NCI-H460 (cell line): ENCODE results near the gene PSMD3. TPM values are rescaled to one million over a fixed set of nuclear protein-coding genes. Genes with fewer than 3 reads are reported as not detected.
"Not testable (repeated sequence)": the region's sequence is repeated elsewhere in the genome, so short reads cannot be mapped to it uniquely, and the experiment has no call there.

Experiments
- DNase-seq: peaks from one replicate; pipeline ENCODE4 v3.0.0-alpha.2; 2016; ENCODE audit warnings: low read depth; ENCODE audit errors: extremely low read depth
- polyA plus RNA-seq: library from polyadenylated mRNA; depleted of rRNA; stranded (reverse); fragments of >200 nt; gene quantifications from 2 replicates; pipeline ENCODE4 v1.2.3, GENCODE V29; 2014; cell fraction: nucleus; rRNA removed
- total RNA-seq: library from RNA; depleted of rRNA; stranded (reverse); fragments of >200 nt; shearing (Covaris generic); gene quantifications from 2 replicates; pipeline ENCODE4 v1.2.3, GENCODE V29; 2014; rRNA removed

The PSMD3 gene
- 139 and 148 TPM in 2 replicates for total RNA-seq
- polyA plus RNA-seq: 151 and 185 TPM in 2 replicates

GRCh38 chr17:39980351-39981206 lies at the start of gene PSMD3:
Gene PSMD3 (plus strand): TSS chr17:39980807. CDS start chr17:39980971, 164 bp downstream.
- DNase-seq: peak; percentile 100

GRCh38 chr17:39933912-39934311 lies 46.7 kb upstream of the PSMD3 start:
- DNase-seq: no peak

GRCh38 chr17:39934324-39934723 lies 46.3 kb upstream of the PSMD3 start:
- no peak for DNase-seq

- DNase-seq: no peak
Measured at GRCh38 chr17:39935909-39936308, 44.7 kb upstream of the PSMD3 start.

- DNase-seq: no peak
Measured at GRCh38 chr17:39937447-39937846, 43.2 kb upstream of the PSMD3 start.

GRCh38 chr17:39938140-39938869 lies 42.3 kb upstream of the PSMD3 start:
- DNase-seq: no peak

- DNase-seq: no peak
Measured at GRCh38 chr17:39939106-39939505, 41.5 kb upstream of the PSMD3 start.

GRCh38 chr17:39939588-39940419 lies 40.8 kb upstream of the PSMD3 start:
- no peak for DNase-seq

GRCh38 chr17:39943702-39944392 lies 36.8 kb upstream of the PSMD3 start:
- DNase-seq: no peak

- DNase-seq: no peak
Measured at GRCh38 chr17:39944393-39944711, 36.3 kb upstream of the PSMD3 start.

- DNase-seq: no peak
Measured at GRCh38 chr17:39946551-39947330, 33.9 kb upstream of the PSMD3 start.

GRCh38 chr17:39948489-39948828 lies 32.1 kb upstream of the PSMD3 start:
- not testable (repeated sequence) for DNase-seq

- no peak for DNase-seq
Measured at GRCh38 chr17:39949028-39949427, 31.6 kb upstream of the PSMD3 start.

GRCh38 chr17:39950871-39951348 lies 29.7 kb upstream of the PSMD3 start:
- no peak for DNase-seq

- no peak for DNase-seq
Measured at GRCh38 chr17:39951924-39952679, 28.5 kb upstream of the PSMD3 start.

- DNase-seq: peak; percentile 95
Measured at GRCh38 chr17:39952680-39953470, 27.7 kb upstream of the PSMD3 start.

- DNase-seq: no peak
Measured at GRCh38 chr17:39953471-39953888, 27.1 kb upstream of the PSMD3 start.

- no peak for DNase-seq
Measured at GRCh38 chr17:39954876-39955275, 25.7 kb upstream of the PSMD3 start.
